ENCODE results near the gene NUP43.

GRCh38 chr6:149771185-149771584 lies 24.9 kb upstream of the NUP43 start:
- TF ChIP-seq CTCF (IDR thresholded peaks at IDR 0.05; ENCODE audit: low read length) = no peak
- TF ChIP-seq EZH2 (IDR thresholded peaks at IDR 0.05; ENCODE audit: borderline replicate concordance, low read length) = no peak

Data from OCI-LY1 (cell line).